ENCODE measurements around the gene TMSB4X. TPM values are rescaled to one million over a fixed set of nuclear protein-coding genes. Genes with fewer than 3 reads are reported as not detected.

The TMSB4X gene
- total and polyA plus RNA-seq, 2 of the 8 experiments (the other 6 are each of a cell fraction or from before 2014, with no cell fraction given) = 2,063 to 2,112 TPM

- Histone ChIP-seq H4K20me1 (replicated peaks in 1 of 2; ENCODE audit: control insufficient read depth in 1 of 2, insufficient read depth in 2 of 2, low read length in 2 of 2) (no peaks in the 10 kb centered on the region), H3K4ac (replicated peaks; ENCODE audit: insufficient read length, low read depth, low read length) (no peak overlapping the region), H2BK15ac (ENCODE audit: low read length) (no peak overlapping the region), H4K91ac (replicated peaks; ENCODE audit: insufficient read length, low read length) (no peak overlapping the region), H2BK120ac (replicated peaks; ENCODE audit: low read depth, low read length) (no peak overlapping the region), H3K4me1 (replicated peaks in 1 of 4; ENCODE audit: control insufficient read depth in 3 of 4, insufficient read depth in 4 of 4, low read length in 3 of 4) (peaks cover 0 to 6% (median 1%) of the 10 kb centered on the region in 4 experiments; a peak in 3 of 7 replicates), H2BK20ac (ENCODE audit: low read length) (no peak overlapping the region), H2BK12ac (ENCODE audit: low read depth, low read length) (no peak overlapping the region), H2AK5ac (ENCODE audit: low read depth, low read length) (no peak overlapping the region), H3K9ac (replicated peaks in 1 of 4; ENCODE audit: extremely low read depth in 1 of 4, low read depth in 3 of 4, low read length in 3 of 4) (no peak overlapping the region), H4K5ac (ENCODE audit: insufficient read length, low read depth, low read length) (no peak overlapping the region), H3K36me3 (ENCODE audit: control insufficient read depth in 2 of 4, insufficient read depth in 4 of 4, low read length in 3 of 4) (no peaks in the 10 kb centered on the region), H3K23ac (ENCODE audit: insufficient read length) (no peak overlapping the region), H3K4me3 (ENCODE audit: extremely low read depth in 1 of 4, insufficient read depth in 2 of 4, low read depth in 3 of 4, low read length in 4 of 4) (no peak overlapping the region), H3K56ac (replicated peaks; ENCODE audit: insufficient read length, low read depth, low read length) (no peak overlapping the region), H3K27ac (ENCODE audit: low read depth, low read length) (no peak overlapping the region), H3K27me3 (replicated peaks in 1 of 4; ENCODE audit: control insufficient read depth in 3 of 4, extremely low read depth in 1 of 4, insufficient read depth in 3 of 4, low read length in 3 of 4) (no peaks in the 10 kb centered on the region), H4K8ac (ENCODE audit: extremely low read depth, insufficient read depth, low read length) (no peak overlapping the region), H3K23me2 (ENCODE audit: low read depth, low read length) (no peaks in the 10 kb centered on the region), H3K79me2 (ENCODE audit: control insufficient read depth in 1 of 2, insufficient read depth in 2 of 2, low read length in 2 of 2) (no peaks in the 10 kb centered on the region), H3K9me3 (ENCODE audit: insufficient read depth in 2 of 2, low read depth in 1 of 2, low read length in 1 of 2) (no peaks in the 10 kb centered on the region), H3K79me1 (ENCODE audit: low read depth, low read length) (no peaks in the 10 kb centered on the region), H3K14ac (ENCODE audit: insufficient read length) (no peak overlapping the region), H3K4me2 (ENCODE audit: insufficient read depth in 1 of 2, low read depth in 2 of 2, low read length in 2 of 2) (no peak overlapping the region), H3K18ac (ENCODE audit: extremely low read depth, low read length) (no peak overlapping the region), H2AFZ (ENCODE audit: low read length) (no peak overlapping the region), H2BK5ac (ENCODE audit: low read depth, low read length) (no peak overlapping the region)
- FAIRE-seq (no peak), DNase-seq (ENCODE audit: low read depth in 1 of 2, low spot score in 2 of 2) (no peak)
- 89% methylated on average over 4 of the region's 8 CpGs; no CpG with 5 or more reads in 1 of the 2 experiments for WGBS, 2 experiments (ENCODE audit: extremely low coverage in 1 of 2, insufficient coverage in 1 of 2, insufficient read length in 1 of 2, insufficient replicate concordance in 2 of 2, low coverage in 1 of 2, low lambda C conversion rate in 2 of 2, missing lambda C conversion rate in 1 of 2)
- ChIA-PET CTCF (ENCODE audit: partially characterized antibody) (interaction anchor here (1.2 kb wide), 1 partner anchor 20 kb away, joined by 3 read pairs; no protein-coding TSS in a partner anchor), POLR2A (ENCODE audit: partially characterized antibody) (interaction anchor here (2.2 kb wide), 1 partner anchor 33 kb away, joined by 9 read pairs; no protein-coding TSS in a partner anchor)
- TF ChIP-seq BACH1 (IDR thresholded peaks at IDR 0.05; ENCODE audit: low read length) (no peak), SIN3A (conservative IDR thresholded peaks at IDR 0.05 in 1 of 2, IDR thresholded peaks at IDR 0.05 in 1 of 2; ENCODE audit: low read depth in 1 of 2, low read length in 2 of 2) (no peak), SIRT6 (IDR thresholded peaks at IDR 0.05; ENCODE audit: low read length) (no peak), SP1 (IDR thresholded peaks at IDR 0.05; ENCODE audit: low read depth, low read length) (no peak), JUN (IDR thresholded peaks at IDR 0.05; ENCODE audit: low read depth, low read length) (no peak), FOSL1 (IDR thresholded peaks at IDR 0.05; ENCODE audit: insufficient read depth, low read depth, low read length) (no peak), GABPA (IDR thresholded peaks at IDR 0.05; ENCODE audit: borderline replicate concordance, insufficient read depth, low read length) (no peak), ATF2 (IDR thresholded peaks at IDR 0.05; ENCODE audit: low read length) (no peak), BRCA1 (IDR thresholded peaks at IDR 0.05; ENCODE audit: low read depth, low read length) (no peak), JUND (IDR thresholded peaks at IDR 0.05; ENCODE audit: low read length) (no peak), ASH2L (IDR thresholded peaks at IDR 0.05; ENCODE audit: low read length) (no peak), EP300 (IDR thresholded peaks at IDR 0.05; ENCODE audit: borderline replicate concordance in 1 of 2, low read depth in 2 of 2, low read length in 2 of 2) (no peak), CTBP2 (IDR thresholded peaks at IDR 0.05; ENCODE audit: borderline replicate concordance, insufficient read depth, insufficient read length, low read length) (no peak)
Measured at GRCh38 chrX:13009844-13010243, 34.9 kb downstream of the TMSB4X start.

All from H1 (cell line).